Measurements from ENCODE around the gene COL4A6.

GRCh38 chrX:108362026-108362425 is 76.2 kb downstream of the COL4A6 start:
- TF ChIP-seq CTCF (IDR thresholded peaks at IDR 0.05; ENCODE audit: extremely low read depth in 1 of 2, insufficient read depth in 1 of 2, low read depth in 1 of 2, low read length in 2 of 2), result no peak
- TF ChIP-seq EZH2 (IDR thresholded peaks at IDR 0.05; ENCODE audit: borderline replicate concordance, low read depth, low read length, severe bottlenecking), result no peak
- no peak for TF ChIP-seq JUN (IDR thresholded peaks at IDR 0.05; ENCODE audit: borderline replicate concordance, insufficient read depth, insufficient read length, low read depth)
- no peak for TF ChIP-seq GATA2 (IDR thresholded peaks at IDR 0.05; ENCODE audit: insufficient read depth, insufficient read length, low read depth, low read length)

All from endothelial cell of umbilical vein (primary cell).